Upper lobe of left lung (tissue), 6 donors: ENCODE measurements around the gene AGAP1. TPM values are rescaled to one million over a fixed set of nuclear protein-coding genes. Genes with fewer than 3 reads are reported as not detected.

Experiments used
- ATAC-seq, 2 donors: fragments of 200-7000 bp; cut with Tn5 transposase; one replicate each; pipeline ENCODE4 v1.9.1; 2022; ENCODE audit warnings: mild to moderate bottlenecking in 2 of 2, moderate library complexity in 2 of 2; ENCODE audit not compliant: low FRiP score in 2 of 2
- DNase-seq, 2 donors: peaks; one replicate each; pipeline ENCODE4 v3.0.0-alpha.2; 2019 to 2020
- H3K27ac ChIP-seq, 4 donors: fragments of 200-600 bp; sonication (generic); one replicate each; pipeline ENCODE4 v1.5.1; 2016 to 2019
- H3K27me3 ChIP-seq, 4 donors: fragments of 200-600 bp; sonication (generic); one replicate each; pipeline ENCODE4 v1.5.1; 2017 to 2019
- H3K36me3 ChIP-seq, 4 donors: fragments of 200-600 bp; sonication (generic); one replicate each; pipeline ENCODE4 v1.5.1; 2016 to 2019
- H3K4me1 ChIP-seq, 4 donors: fragments of 200-600 bp; sonication (generic); one replicate each; pipeline ENCODE4 v1.5.1; 2018 to 2019
- H3K4me3 ChIP-seq, 4 donors: fragments of 200-600 bp; sonication (generic); one replicate each; pipeline ENCODE4 v1.5.1; 2017 to 2019; ENCODE audit warnings: mild to moderate bottlenecking in 2 of 4, moderate library complexity in 1 of 4
- H3K9me3 ChIP-seq, 4 donors: fragments of 200-600 bp; sonication (generic); one replicate each; pipeline ENCODE4 v1.5.1; 2018 to 2019
- EP300 ChIP-seq, 4 donors: sonication (generic); formaldehyde crosslinking; IDR thresholded peaks; one replicate each; pipeline ENCODE4 v1.5.1; 2017; ENCODE audit warnings: antibody characterized with exemption in 4 of 4, control low read depth in 2 of 4
- POLR2A ChIP-seq, 4 donors: fragments of 450-650 bp; IDR thresholded peaks; one replicate each; pipeline ENCODE4 v1.5.1; 2016 to 2017; ENCODE audit warnings: antibody characterized with exemption in 4 of 4, mild to moderate bottlenecking in 2 of 4
- POLR2AphosphoS5 ChIP-seq, 2 donors: sonication (generic); formaldehyde crosslinking; IDR thresholded peaks; one replicate each; pipeline ENCODE4 v1.5.1; 2017; ENCODE audit warnings: antibody characterized with exemption in 2 of 2
- WGBS, 2 donors: methylation state at CpG; one replicate each; pipeline ENCODE4 v1.1.5; 2017 to 2018; 5-methylcytosine and 5-hydroxymethylcytosine counted together
- total RNA-seq, 6 donors: library from RNA; depleted of rRNA in 4 of 6; stranded (reverse); fragments of >200 nt in 4 of 6; gene quantifications; one replicate each; pipeline versions ENCODE4 v1.1.0 to v1.2.1, GENCODE V29; 2016 to 2021
- TF ChIP-seq, protein P1 (sequence below), 6 experiments: fragments of 450-650 bp in 4 of 6; fragments of 200-600 bp in 2 of 6; sonication (generic) in 2 of 6; IDR thresholded peaks; one replicate each; pipeline ENCODE4 v1.5.1; 2016 to 2019; ENCODE audit warnings: antibody characterized with exemption in 6 of 6
- donor health status: DM: no; HTN: no; CAD: no; lungs with moderate emphysema.
- donor health status: DM: no; HTN: yes; CAD: no; lungs with severe emphysema.

The AGAP1 gene
- total RNA-seq, 6 donors from 2014 or later = 25.5 to 45.1 (median 30.7) TPM

GRCh38 chr2:235870515-235870914 is 376.7 kb downstream of the AGAP1 start:
- no peak for ATAC-seq
- H3K4me3 ChIP-seq = no peak overlapping the region

GRCh38 chr2:235876099-235876679 is 382.3 kb downstream of the AGAP1 start:
- ATAC-seq (no peak), DNase-seq (peak in 1 of 2 donors; percentile 49)
- TF ChIP-seq EP300 (IDR thresholded peaks at IDR 0.05) (no peak), POLR2A (IDR thresholded peaks at IDR 0.05) (no peak), POLR2AphosphoS5 (IDR thresholded peaks at IDR 0.05) (no peak)
- TF ChIP-seq, protein P1, sequence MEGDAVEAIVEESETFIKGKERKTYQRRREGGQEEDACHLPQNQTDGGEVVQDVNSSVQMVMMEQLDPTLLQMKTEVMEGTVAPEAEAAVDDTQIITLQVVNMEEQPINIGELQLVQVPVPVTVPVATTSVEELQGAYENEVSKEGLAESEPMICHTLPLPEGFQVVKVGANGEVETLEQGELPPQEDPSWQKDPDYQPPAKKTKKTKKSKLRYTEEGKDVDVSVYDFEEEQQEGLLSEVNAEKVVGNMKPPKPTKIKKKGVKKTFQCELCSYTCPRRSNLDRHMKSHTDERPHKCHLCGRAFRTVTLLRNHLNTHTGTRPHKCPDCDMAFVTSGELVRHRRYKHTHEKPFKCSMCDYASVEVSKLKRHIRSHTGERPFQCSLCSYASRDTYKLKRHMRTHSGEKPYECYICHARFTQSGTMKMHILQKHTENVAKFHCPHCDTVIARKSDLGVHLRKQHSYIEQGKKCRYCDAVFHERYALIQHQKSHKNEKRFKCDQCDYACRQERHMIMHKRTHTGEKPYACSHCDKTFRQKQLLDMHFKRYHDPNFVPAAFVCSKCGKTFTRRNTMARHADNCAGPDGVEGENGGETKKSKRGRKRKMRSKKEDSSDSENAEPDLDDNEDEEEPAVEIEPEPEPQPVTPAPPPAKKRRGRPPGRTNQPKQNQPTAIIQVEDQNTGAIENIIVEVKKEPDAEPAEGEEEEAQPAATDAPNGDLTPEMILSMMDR (IDR thresholded peaks at IDR 0.05) = no peak
- H3K4me3 ChIP-seq = no peak overlapping the region
- no peak overlapping the region for H3K27ac ChIP-seq
- WGBS, 2 donors = 85 to 90% methylated on average over 9 of the region's 9 CpGs
- H3K4me1 ChIP-seq = no peaks in the 10 kb centered on the region
- no peaks in the 10 kb centered on the region for H3K9me3 ChIP-seq
- no peaks in the 10 kb centered on the region for H3K27me3 ChIP-seq
- no peaks in the 10 kb centered on the region for H3K36me3 ChIP-seq

More at GRCh38 chr2:235870515-235870914, 376.7 kb downstream of the AGAP1 start:
- WGBS, 2 donors = 90 to 93% methylated on average over 1 of the region's 1 CpG
- no peak for DNase-seq
- no peaks in the 10 kb centered on the region for H3K36me3 ChIP-seq
- H3K9me3 ChIP-seq = peaks cover 0 to 8% (median 3%) of the 10 kb centered on the region in 4 donors
- H3K4me1 ChIP-seq = no peaks in the 10 kb centered on the region
- no peaks in the 10 kb centered on the region for H3K27me3 ChIP-seq
- no peak for TF ChIP-seq POLR2A (IDR thresholded peaks at IDR 0.05)
- TF ChIP-seq, protein P1 (IDR thresholded peaks at IDR 0.05) = no peak
- no peak for TF ChIP-seq EP300 (IDR thresholded peaks at IDR 0.05)
- TF ChIP-seq POLR2AphosphoS5 (IDR thresholded peaks at IDR 0.05) = no peak
- H3K27ac ChIP-seq = no peak overlapping the region

DNA sequence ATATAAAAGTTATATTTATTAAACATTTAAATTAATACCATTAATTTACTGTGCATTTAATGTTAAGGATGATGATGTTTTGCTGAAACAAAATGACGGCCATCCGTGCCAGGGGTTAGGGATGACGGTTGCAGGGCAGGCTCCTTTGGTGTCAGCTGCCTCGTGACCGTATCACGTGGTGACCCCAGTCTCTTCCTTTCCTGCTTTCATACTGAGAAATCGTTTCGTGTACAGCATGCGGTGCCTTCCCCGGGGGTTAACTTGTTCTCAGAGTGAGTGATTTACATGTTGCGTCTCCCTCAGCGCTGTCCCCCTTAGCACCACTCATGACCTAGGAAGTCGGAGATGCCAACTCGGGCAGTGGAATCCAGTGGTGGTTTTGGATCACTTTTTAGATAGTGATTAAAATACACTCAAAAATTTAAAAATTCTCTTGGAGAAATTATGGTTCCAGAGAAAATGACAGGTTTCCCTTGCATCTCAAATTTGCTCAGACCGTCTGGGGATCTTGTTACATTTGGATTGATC is 383.5 kb downstream of the AGAP1 start:
- H3K36me3 ChIP-seq = no peaks in the 10 kb centered on the region
- no peak for DNase-seq
- 86 to 87% methylated on average over 15 of the region's 15 CpGs for WGBS, 2 donors
- no peaks in the 10 kb centered on the region for H3K9me3 ChIP-seq
- TF ChIP-seq, protein P1 (IDR thresholded peaks at IDR 0.05) = no peak
- TF ChIP-seq POLR2AphosphoS5 (IDR thresholded peaks at IDR 0.05) = no peak
- no peak for TF ChIP-seq EP300 (IDR thresholded peaks at IDR 0.05)
- no peak for TF ChIP-seq POLR2A (IDR thresholded peaks at IDR 0.05)
- ATAC-seq = no peak
- no peaks in the 10 kb centered on the region for H3K4me1 ChIP-seq
- H3K27ac ChIP-seq = no peak overlapping the region
- no peaks in the 10 kb centered on the region for H3K27me3 ChIP-seq
- no peak overlapping the region for H3K4me3 ChIP-seq

DNA sequence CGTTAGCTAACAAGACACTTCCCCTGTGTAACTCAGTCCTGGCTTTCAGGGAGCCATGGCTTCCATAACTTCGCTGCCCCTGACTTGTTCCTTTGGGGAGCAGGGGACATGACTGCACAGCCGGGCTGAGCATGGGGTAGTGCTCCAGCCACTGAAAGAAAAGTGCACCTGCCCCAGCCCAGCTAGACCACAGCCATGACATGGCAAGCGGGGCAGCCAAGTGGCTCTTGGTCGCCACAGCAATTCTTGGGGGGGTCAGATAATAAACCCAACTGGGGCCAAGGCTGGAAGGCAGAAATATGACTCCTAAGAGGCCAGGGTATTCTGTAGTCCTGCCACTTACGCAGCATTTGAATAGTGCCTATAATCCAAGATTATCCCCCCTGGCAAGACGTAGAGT is 385.3 kb downstream of the AGAP1 start:
- 95 to 96% methylated on average over 7 of the region's 7 CpGs for WGBS, 2 donors
- ATAC-seq (no peak), DNase-seq (no peak)
- TF ChIP-seq, protein P1 (IDR thresholded peaks at IDR 0.05) = no peak
- TF ChIP-seq POLR2A (IDR thresholded peaks at IDR 0.05) (no peak), EP300 (IDR thresholded peaks at IDR 0.05) (no peak), POLR2AphosphoS5 (IDR thresholded peaks at IDR 0.05) (no peak)
- Histone ChIP-seq H3K27ac (no peak overlapping the region), H3K4me3 (no peak overlapping the region), H3K9me3 (no peaks in the 10 kb centered on the region), H3K27me3 (no peaks in the 10 kb centered on the region), H3K36me3 (no peaks in the 10 kb centered on the region), H3K4me1 (no peaks in the 10 kb centered on the region)

DNA sequence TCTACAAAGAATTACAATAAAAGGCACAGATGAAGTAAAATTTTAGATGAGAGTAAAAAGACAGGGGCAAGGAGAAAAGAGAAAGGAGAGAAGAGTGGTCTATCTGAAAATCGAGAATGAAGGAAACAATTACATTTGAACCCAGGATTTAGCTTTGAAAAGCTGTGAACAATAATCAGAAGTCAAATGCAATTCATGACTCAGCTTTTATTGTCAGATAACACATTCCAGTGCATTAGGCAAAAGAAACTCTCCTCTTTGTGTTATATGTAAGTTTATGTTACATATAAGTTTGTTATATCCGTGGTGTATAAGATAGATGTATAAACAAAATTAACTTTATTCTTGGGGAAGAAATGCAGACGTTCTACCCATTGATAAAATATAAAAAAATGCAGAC is 389.8 kb downstream of the AGAP1 start:
- WGBS, 2 donors = 88 to 90% methylated on average over 3 of the region's 3 CpGs
- Histone ChIP-seq H3K9me3 (no peaks in the 10 kb centered on the region), H3K4me1 (no peaks in the 10 kb centered on the region), H3K4me3 (no peak overlapping the region), H3K27ac (no peak overlapping the region), H3K36me3 (peaks cover 0 to 5% (median 0%) of the 10 kb centered on the region in 4 donors), H3K27me3 (no peaks in the 10 kb centered on the region)
- DNase-seq (no peak), ATAC-seq (no peak)
- TF ChIP-seq POLR2A (IDR thresholded peaks at IDR 0.05) (no peak), POLR2AphosphoS5 (IDR thresholded peaks at IDR 0.05) (no peak), EP300 (IDR thresholded peaks at IDR 0.05) (no peak)
